LNCAP (cell line): Measurements from ENCODE around the gene HMGB1.

Experiments
- TF ChIP-seq, protein P1 (sequence below): fragments of 450-650 bp; IDR thresholded peaks from 2 replicates; pipeline ENCODE4 v1.5.1; 2017; ENCODE audit warnings: mild to moderate bottlenecking

Gene HMGB1

DNA sequence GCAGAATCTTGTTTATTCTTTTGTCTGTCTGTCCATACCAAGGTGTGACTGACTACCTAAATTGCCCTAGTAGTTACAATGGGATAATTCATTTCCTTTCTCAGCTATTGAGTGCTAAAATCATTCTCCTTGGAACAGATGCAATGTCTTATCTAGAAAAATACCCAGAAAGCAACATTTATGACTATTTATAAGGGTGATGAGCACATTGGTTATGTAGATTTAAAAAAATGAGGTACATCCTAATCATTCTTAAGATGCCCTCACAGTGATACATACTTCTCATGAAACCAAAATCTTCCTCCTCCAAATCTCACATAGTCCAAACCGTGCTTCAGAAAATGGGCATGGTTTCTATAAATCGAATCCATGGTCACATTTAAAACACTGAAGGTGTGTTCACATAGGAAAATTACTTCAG lies 55.0 kb downstream of the HMGB1 start:
- TF ChIP-seq, protein P1, sequence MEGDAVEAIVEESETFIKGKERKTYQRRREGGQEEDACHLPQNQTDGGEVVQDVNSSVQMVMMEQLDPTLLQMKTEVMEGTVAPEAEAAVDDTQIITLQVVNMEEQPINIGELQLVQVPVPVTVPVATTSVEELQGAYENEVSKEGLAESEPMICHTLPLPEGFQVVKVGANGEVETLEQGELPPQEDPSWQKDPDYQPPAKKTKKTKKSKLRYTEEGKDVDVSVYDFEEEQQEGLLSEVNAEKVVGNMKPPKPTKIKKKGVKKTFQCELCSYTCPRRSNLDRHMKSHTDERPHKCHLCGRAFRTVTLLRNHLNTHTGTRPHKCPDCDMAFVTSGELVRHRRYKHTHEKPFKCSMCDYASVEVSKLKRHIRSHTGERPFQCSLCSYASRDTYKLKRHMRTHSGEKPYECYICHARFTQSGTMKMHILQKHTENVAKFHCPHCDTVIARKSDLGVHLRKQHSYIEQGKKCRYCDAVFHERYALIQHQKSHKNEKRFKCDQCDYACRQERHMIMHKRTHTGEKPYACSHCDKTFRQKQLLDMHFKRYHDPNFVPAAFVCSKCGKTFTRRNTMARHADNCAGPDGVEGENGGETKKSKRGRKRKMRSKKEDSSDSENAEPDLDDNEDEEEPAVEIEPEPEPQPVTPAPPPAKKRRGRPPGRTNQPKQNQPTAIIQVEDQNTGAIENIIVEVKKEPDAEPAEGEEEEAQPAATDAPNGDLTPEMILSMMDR: no peak

DNA sequence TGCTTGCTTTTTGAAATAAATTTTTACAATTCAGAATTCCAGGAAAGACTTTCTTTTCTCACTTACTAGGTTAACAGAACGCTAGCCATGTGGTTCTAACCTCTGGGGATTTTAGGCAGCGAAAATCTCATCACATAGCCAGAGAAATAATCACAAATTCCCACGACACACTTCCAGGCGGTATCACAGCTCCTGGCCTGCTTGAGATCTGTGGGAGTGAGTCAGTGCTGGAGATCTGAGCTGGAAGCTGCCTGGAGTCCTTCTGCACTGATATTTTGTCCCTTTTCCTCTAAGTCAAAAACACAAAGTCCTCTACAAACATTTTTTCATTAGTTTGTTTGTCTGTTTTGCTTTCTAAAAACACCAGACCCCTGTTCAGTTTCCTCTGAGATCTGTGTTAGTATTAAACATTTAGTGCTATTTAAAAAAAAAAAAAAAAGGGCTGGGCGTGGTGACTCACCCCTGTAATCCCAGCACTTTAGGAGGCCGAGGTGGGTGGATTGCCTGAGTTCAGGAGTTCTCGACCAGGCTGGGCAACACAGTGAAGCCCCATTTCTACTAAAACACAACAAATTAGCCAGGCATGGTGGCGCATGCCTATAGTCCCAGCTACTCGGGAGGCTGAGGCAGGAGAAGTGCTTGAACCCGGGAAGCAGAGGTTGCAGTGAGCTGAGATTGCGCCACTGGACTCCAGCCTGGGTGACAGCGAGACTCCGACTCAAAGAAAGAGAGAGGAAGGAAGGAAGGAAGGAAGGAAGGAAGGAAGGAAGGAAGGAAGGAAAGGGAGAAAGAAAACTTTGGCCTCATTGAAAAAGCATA lies 55.6 kb downstream of the HMGB1 start:
- TF ChIP-seq, protein P1: no peak

DNA sequence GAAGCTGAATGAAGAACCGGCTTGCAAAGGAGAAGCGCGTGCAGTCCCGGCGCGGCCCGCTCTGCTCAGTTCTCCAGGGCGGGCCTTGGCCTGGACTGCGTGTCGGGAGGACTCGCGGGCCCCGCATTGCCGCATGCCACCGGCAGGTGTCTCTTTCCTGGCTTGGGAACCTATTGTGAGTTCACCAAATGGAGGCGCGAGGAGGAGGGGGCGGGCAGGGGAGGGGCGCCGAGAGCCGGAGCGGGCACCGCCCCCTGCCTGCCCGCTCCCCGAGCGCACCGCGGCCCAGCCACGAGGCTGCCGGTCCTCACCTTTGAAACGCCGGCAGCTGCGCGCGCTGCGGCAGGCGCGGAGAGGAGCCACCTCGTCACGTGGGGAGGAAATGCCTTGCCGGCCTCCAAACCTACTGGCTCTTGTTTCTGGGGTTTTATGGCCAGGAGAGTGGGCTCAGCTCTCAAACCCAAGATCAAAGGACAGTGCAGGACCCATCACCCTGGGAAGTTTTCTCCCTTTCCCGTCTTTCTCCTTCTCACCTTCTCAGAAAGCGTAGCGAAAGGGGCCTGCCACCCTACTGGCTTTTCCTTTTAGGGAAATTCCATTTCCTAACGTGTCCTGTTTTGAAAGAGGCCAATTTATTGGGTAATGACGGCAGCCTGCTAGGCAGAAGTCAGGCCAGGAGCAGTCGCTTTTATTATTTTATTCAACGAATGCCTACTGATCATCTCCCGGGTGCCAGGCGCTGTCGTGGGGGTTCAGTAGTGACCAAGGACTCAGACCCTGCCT lies 57.2 kb downstream of the HMGB1 start:
- TF ChIP-seq, protein P1: peak; percentile 45

DNA sequence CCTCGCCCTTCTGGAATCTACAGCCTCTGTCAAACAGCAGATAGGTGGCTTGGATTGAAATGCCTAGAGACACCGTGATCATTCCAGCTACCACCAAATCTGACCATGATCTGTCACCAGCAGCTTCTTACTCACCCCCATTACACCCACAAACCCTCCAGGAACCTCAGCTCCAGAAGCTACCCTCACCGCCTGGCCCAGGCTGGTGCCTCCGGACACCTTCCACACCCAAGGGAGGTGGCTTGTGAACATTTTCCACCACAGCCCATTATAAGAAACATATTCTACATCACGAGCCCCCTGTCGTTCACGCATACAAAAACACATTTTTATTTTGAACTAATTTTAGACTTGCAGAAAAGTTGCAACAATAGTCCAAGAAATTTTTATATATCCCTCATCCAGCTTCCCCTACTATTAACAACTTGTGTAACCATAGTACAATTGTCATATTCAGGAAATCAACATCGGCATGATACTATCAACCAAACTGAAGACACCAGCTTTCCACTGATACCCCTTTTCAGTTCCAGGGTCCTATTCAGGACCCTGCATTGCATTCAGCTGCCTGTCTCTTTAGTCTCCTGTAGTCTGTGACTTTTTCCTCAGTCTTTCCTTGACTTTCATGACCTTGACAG lies 58.8 kb downstream of the HMGB1 start:
- TF ChIP-seq, protein P1: no peak
